ENCODE results near the gene ERBB4.

ERBB4 gene

DNA sequence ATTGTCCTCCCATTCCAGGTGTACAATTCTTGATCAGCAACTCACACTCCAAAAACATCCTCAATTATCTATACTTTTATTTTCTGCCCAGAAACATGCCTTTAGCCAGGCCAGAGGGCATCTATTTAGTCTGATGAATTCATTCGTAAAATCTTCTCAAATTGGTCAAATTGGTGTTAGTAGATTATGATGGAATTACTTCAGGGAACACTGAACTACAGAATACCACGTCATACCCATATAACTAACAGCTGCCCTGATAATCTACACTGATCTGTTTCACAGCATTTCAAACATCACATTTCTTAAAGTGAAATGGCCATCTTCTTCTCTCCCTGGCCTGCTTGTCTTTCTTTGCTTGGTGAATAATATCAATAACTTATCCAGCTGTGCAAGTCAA lies 1140.8 kb downstream of the ERBB4 start:
- DNase-seq (ENCODE audit: extremely low read depth, low read depth), result no peak

GRCh38 chr2:211396815-211397214 lies 1141.8 kb downstream of the ERBB4 start:
- TF ChIP-seq, protein P1, sequence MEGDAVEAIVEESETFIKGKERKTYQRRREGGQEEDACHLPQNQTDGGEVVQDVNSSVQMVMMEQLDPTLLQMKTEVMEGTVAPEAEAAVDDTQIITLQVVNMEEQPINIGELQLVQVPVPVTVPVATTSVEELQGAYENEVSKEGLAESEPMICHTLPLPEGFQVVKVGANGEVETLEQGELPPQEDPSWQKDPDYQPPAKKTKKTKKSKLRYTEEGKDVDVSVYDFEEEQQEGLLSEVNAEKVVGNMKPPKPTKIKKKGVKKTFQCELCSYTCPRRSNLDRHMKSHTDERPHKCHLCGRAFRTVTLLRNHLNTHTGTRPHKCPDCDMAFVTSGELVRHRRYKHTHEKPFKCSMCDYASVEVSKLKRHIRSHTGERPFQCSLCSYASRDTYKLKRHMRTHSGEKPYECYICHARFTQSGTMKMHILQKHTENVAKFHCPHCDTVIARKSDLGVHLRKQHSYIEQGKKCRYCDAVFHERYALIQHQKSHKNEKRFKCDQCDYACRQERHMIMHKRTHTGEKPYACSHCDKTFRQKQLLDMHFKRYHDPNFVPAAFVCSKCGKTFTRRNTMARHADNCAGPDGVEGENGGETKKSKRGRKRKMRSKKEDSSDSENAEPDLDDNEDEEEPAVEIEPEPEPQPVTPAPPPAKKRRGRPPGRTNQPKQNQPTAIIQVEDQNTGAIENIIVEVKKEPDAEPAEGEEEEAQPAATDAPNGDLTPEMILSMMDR (IDR thresholded peaks at IDR 0.05; ENCODE audit: low read depth, low read length), result no peak
- DNase-seq (ENCODE audit: extremely low read depth, low read depth), result no peak

More for the DNA sequence above, 1140.8 kb downstream of the ERBB4 start:
- TF ChIP-seq, protein P1 (IDR thresholded peaks at IDR 0.05; ENCODE audit: low read depth, low read length), result no peak

- TF ChIP-seq, protein P1 (IDR thresholded peaks at IDR 0.05; ENCODE audit: low read depth, low read length), result no peak
- no peak for DNase-seq (ENCODE audit: extremely low read depth, low read depth)
These were observed 1147.4 kb downstream of the ERBB4 start for GRCh38 chr2:211391189-211391567.

DNA sequence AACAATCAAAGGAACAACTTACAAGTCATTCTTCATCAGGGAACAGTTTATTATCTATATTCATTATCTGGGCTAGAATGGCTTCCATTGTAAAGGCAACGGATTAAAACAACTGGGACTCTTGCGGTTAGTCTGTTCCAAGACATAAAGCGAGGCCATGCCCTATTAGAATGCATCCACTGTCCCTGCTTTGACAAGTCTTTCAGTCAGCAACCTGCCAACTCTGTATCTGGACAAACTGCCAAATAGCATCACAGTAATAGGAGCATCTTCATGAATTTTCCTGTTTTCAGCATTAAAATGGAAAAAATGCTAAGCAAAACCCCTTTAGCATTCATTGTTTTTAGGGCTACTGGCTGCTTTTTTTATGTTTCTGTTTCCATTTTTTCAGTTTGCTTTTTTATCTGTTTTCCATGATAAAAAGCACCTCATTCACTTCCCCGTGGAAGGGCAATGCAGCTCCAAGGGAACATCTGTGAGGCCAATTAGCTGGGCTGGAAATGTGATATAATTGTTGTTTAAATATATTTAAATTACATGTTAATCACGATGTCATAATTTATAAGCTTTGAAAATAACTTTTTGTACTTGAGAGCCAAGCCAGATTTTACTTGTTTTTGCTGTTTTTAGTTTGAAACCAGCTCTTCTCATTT lies 1147.9 kb downstream of the ERBB4 start:
- TF ChIP-seq, protein P1 (IDR thresholded peaks at IDR 0.05; ENCODE audit: low read depth, low read length), result no peak
- no peak for DNase-seq (ENCODE audit: extremely low read depth, low read depth)

DNA sequence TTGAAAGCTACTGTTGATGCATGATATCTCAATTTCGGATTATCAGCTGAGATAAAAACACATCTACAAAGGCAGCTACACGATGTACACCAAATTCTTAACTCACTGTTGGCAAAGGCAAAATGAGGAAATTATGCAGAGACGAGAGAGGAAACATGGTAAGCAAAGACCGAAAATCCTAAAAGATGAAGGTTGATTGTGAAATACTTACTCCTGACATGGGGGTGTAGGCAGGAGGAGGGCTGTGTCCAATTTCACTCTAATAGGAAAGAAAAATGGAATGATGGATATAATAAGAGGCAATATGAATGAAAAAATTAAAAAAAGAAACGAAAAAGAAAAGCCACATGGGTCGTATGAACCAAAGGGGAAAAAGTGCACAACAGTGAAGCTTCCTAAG lies 1150.9 kb downstream of the ERBB4 start:
- TF ChIP-seq, protein P1 (IDR thresholded peaks at IDR 0.05; ENCODE audit: low read depth, low read length), result no peak

DNA sequence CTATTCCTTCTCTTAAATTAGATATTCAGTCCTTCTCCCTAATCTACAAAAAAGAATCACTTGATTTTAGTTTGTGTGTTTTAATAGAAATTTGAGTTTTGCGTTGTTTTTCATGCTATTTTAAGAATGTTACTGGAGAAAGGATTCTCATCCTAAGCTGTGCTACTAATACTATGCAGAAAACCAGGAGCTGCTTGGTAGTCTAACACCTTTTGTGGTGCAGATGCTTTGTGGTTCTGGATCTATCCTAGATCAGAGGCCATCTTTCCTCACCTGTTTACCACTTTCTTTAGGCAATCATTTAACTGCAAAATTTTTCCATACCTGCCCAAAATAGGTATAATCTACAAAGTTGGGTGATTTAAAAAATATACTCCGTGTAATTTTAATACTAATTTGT lies 1158.6 kb downstream of the ERBB4 start:
- no peak for DNase-seq (ENCODE audit: extremely low read depth, low read depth)
- TF ChIP-seq, protein P1 (IDR thresholded peaks at IDR 0.05; ENCODE audit: low read depth, low read length), result no peak

More for the DNA sequence above, 1150.9 kb downstream of the ERBB4 start:
- no peak for DNase-seq (ENCODE audit: extremely low read depth, low read depth)

GRCh38 chr2:211376410-211376809 lies 1162.2 kb downstream of the ERBB4 start:
- DNase-seq (ENCODE audit: extremely low read depth, low read depth), result no peak
- TF ChIP-seq, protein P1 (IDR thresholded peaks at IDR 0.05; ENCODE audit: low read depth, low read length), result no peak

Measured in AG09319 (cell line).